Loucy (cell line): ENCODE results near the gene SMAGP.

ENCODE experiments used
- H2AFZ ChIP-seq: fragments of 200-600 bp; sonication (generic); 2 replicates; pipeline ENCODE4 v1.6.0; 2016; ENCODE audit warnings: antibody characterized with exemption, mild to moderate bottlenecking, low read length, moderate library complexity
- H3F3A ChIP-seq: fragments of 200-600 bp; 2 replicates; pipeline ENCODE4 v1.6.0; 2016; ENCODE audit warnings: antibody characterized with exemption, low read depth, mild to moderate bottlenecking
- H3K27me3 ChIP-seq: fragments of 200-600 bp; sonication (generic); 2 replicates; pipeline ENCODE4 v1.6.1; 2014; ENCODE audit warnings: low read length, mild to moderate bottlenecking; ENCODE audit not compliant: insufficient read depth, poor library complexity, severe bottlenecking
- H3K36me3 ChIP-seq: fragments of 200-600 bp; sonication (generic); 2 replicates; pipeline ENCODE4 v1.6.1; 2016; ENCODE audit warnings: low read length; ENCODE audit not compliant: insufficient read depth
- H3K4me1 ChIP-seq: fragments of 200-600 bp; sonication (generic); 2 replicates; pipeline ENCODE4 v1.5.1; 2014; ENCODE audit warnings: low read length, mild to moderate bottlenecking; ENCODE audit not compliant: insufficient read depth, poor library complexity, severe bottlenecking
- H3K4me2 ChIP-seq: fragments of 200-600 bp; sonication (generic); 2 replicates; pipeline ENCODE4 v1.6.0; 2014; ENCODE audit warnings: antibody characterized with exemption, low read length, low read depth, mild to moderate bottlenecking; ENCODE audit not compliant: poor library complexity, severe bottlenecking
- H3K4me3 ChIP-seq: fragments of 200-600 bp; sonication (generic); 2 replicates; pipeline ENCODE4 v1.5.1; 2014; ENCODE audit warnings: low read length, mild to moderate bottlenecking, mixed read lengths; ENCODE audit not compliant: poor library complexity, severe bottlenecking
- H3K79me2 ChIP-seq: fragments of 200-600 bp; sonication (generic); 2 replicates; pipeline ENCODE4 v1.6.1; 2014; ENCODE audit warnings: low read length; ENCODE audit not compliant: insufficient read depth
- H3K9ac ChIP-seq: fragments of 200-600 bp; sonication (generic); 2 replicates; pipeline ENCODE4 v1.6.0; 2014; ENCODE audit warnings: mild to moderate bottlenecking, low read depth, low read length, moderate library complexity; ENCODE audit not compliant: poor library complexity, severe bottlenecking
- H3K9me2 ChIP-seq: fragments of 200-600 bp; sonication (generic); replicated peaks from 2 replicates; pipeline ENCODE4 v1.6.1; 2016; ENCODE audit warnings: low read depth, low read length, mixed read lengths
- H3K9me3 ChIP-seq: fragments of 200-600 bp; sonication (generic); 2 replicates; pipeline ENCODE4 v1.6.1; 2014; ENCODE audit warnings: mild to moderate bottlenecking, antibody characterized with exemption, low read length, low read depth; ENCODE audit not compliant: insufficient read depth
- H4K20me1 ChIP-seq: fragments of 200-600 bp; sonication (generic); 2 replicates; pipeline ENCODE4 v1.6.0; 2014; ENCODE audit warnings: antibody characterized with exemption, low read length, mild to moderate bottlenecking; ENCODE audit not compliant: insufficient read depth, poor library complexity, severe bottlenecking
- EZH2phosphoT487 ChIP-seq: fragments of 200-600 bp; IDR thresholded peaks from 2 replicates; pipeline ENCODE4 v1.6.1; 2018; ENCODE audit warnings: antibody characterized with exemption, mild to moderate bottlenecking, moderate library complexity, borderline replicate concordance
- TF ChIP-seq, protein P1 (sequence below): fragments of 200-600 bp; sonication (generic); conservative IDR thresholded peaks from 2 replicates; pipeline ENCODE4 v1.5.1; 2014; ENCODE audit warnings: mild to moderate bottlenecking, antibody characterized with exemption, low read length

SMAGP gene

DNA sequence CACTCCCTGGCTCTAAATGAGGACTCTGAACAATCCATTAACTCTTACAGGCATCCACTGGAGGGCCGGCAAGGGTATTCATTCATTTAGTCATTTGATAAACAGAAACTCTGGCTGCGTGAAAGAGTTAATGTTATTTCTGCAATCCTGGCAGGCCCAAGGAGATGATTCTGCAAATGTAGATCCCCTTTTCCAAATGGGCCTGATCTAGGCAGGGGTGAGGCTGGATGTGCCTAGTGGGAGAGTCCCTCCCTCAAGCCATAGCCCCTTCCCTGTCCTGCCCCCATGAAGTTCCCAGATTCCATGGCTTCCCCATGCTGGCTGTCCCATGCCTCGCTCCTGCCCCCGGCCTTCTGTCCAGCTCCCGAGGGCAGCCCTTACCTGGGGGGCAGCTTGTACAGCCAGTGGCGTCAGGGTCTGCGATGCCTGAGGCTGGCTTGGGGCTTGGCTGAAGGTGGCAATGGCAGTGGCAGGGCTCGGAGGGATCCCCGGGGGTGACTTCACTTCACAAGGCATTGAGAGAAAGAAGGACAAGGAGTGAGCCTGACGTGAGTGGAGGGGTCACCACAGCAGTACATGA, 70.8 kb downstream of the SMAGP start:
- Histone ChIP-seq H3K27me3 (no peaks in the 10 kb centered on the region), H3K36me3 (no peaks in the 10 kb centered on the region), H3K4me1 (no peaks in the 10 kb centered on the region), H3F3A (no peaks in the 10 kb centered on the region), H4K20me1 (no peaks in the 10 kb centered on the region), H2AFZ (no peak overlapping the region), H3K9me3 (no peaks in the 10 kb centered on the region), H3K4me2 (no peak overlapping the region), H3K9ac (no peak overlapping the region), H3K9me2 (no peaks in the 10 kb centered on the region), H3K79me2 (no peaks in the 10 kb centered on the region), H3K4me3 (no peak overlapping the region)
- TF ChIP-seq EZH2phosphoT487, result no peak
- TF ChIP-seq, protein P1, sequence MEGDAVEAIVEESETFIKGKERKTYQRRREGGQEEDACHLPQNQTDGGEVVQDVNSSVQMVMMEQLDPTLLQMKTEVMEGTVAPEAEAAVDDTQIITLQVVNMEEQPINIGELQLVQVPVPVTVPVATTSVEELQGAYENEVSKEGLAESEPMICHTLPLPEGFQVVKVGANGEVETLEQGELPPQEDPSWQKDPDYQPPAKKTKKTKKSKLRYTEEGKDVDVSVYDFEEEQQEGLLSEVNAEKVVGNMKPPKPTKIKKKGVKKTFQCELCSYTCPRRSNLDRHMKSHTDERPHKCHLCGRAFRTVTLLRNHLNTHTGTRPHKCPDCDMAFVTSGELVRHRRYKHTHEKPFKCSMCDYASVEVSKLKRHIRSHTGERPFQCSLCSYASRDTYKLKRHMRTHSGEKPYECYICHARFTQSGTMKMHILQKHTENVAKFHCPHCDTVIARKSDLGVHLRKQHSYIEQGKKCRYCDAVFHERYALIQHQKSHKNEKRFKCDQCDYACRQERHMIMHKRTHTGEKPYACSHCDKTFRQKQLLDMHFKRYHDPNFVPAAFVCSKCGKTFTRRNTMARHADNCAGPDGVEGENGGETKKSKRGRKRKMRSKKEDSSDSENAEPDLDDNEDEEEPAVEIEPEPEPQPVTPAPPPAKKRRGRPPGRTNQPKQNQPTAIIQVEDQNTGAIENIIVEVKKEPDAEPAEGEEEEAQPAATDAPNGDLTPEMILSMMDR, result no peak

DNA sequence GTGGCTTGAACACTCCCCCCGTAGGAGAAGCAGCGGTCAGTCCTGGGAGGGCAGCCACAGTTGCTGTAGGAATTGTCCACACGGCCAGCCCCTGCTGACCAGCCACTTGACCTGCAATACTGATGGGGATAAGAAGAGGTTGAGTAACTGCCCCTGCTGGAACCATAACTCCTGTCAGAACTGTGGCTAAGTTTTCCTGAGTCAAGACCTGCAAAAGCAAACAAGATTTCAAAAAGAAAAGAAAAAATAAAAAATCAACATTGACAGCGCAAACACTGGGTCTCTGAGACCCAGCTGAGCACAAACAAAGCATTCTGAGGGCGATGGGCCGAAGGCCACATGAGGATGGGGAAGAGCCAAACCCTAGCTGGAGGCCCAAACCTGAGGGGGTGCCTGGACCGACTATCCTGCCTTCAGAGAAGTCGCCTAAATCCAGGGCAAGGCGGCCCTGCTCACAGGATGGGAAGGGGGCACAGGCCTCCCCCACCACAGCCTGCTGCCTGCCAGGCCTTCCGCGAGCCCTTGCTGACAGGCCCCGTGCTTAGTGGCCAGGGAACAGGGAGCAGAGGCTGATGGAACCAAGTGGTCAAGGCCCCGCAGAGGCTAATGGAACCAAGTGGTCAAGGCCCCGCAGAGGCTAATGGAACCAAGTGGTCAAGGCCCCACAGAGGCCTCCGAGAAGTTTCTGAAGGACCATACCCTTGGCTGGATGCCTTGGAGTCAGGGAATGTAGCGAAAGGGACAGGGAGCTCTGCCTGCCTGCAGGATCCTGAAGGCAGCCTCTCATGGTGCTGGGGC, 71.4 kb downstream of the SMAGP start:
- Histone ChIP-seq H2AFZ (no peak overlapping the region), H3K9me2 (no peaks in the 10 kb centered on the region), H3K4me2 (no peak overlapping the region), H3F3A (no peaks in the 10 kb centered on the region), H3K27me3 (no peaks in the 10 kb centered on the region), H3K36me3 (no peaks in the 10 kb centered on the region), H4K20me1 (no peaks in the 10 kb centered on the region), H3K4me1 (no peaks in the 10 kb centered on the region), H3K79me2 (no peaks in the 10 kb centered on the region), H3K9ac (no peak overlapping the region), H3K4me3 (no peak overlapping the region), H3K9me3 (no peaks in the 10 kb centered on the region)
- TF ChIP-seq, protein P1, result no peak
- no peak for TF ChIP-seq EZH2phosphoT487

DNA sequence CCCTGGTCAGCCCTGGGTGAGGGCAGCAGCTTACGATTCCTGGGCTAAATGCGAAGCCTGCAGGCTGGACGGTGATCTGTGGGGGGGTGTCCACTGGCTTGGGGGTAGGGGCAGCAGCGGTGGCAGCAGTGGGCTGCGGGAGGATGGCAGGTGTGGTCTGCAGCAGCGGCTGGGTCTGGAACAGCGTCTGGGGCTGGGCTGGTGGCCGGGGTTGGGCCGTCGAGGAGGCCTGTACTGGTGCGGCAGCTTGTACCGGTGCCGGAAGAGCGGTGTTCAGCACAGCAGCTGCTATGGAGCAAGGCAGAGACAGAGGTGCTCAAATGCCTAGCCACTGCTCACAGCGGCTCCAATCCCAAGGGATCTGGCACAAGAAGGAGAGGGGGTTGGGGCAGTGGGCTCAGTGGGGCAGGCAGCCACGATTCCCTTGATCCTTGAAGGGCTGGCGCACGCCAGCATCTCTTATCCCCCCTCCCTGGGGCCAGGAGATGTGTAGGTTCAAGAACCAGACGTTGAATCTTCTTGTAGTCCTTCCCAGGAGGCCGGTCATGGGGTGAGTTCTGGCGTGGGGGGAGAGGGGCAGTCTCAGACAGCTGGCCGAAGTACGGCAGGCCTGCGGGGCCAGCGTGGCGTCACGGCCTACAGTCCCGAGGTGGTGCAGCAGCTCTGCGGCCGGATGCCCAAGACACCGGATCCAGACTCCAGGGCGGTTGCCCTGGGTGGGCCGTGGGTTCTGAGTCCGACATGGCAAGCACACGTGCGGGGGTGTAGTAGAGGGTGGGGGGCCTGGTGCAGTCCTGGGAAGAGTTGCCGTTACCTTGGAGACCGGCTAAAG, 72.3 kb downstream of the SMAGP start:
- Histone ChIP-seq H3K9ac (no peak overlapping the region), H2AFZ (no peak overlapping the region), H3K79me2 (no peaks in the 10 kb centered on the region), H3K4me3 (no peak overlapping the region), H4K20me1 (no peaks in the 10 kb centered on the region), H3K36me3 (no peaks in the 10 kb centered on the region), H3K4me2 (no peak overlapping the region), H3K9me3 (no peaks in the 10 kb centered on the region), H3F3A (no peaks in the 10 kb centered on the region), H3K4me1 (no peaks in the 10 kb centered on the region), H3K9me2 (no peaks in the 10 kb centered on the region), H3K27me3 (no peaks in the 10 kb centered on the region)
- TF ChIP-seq, protein P1, result no peak
- no peak for TF ChIP-seq EZH2phosphoT487
